GM10248 (cell line): ENCODE results near the gene PNLDC1.

Experiments
- CTCF ChIA-PET: fragments of 300-600 bp; sonication (Branson Sonifier 250); formaldehyde crosslinking; extraction: SDS; loops from one replicate; lab custom pipeline; 2021; ENCODE audit warnings: antibody characterized with exemption; lab: Yijun Ruan, JAX
- POLR2A ChIA-PET: fragments of 350-650 bp; sonication (Branson Sonifier 250); formaldehyde crosslinking; extraction: SDS; loops from one replicate; lab custom pipeline; 2020; ENCODE audit warnings: antibody characterized with exemption; lab: Yijun Ruan, JAX
- DNase-seq: peaks from one replicate; pipeline ENCODE4 v3.0.0; 2012; ENCODE audit errors: extremely low spot score
- CTCF ChIP-seq: IDR thresholded peaks from 2 replicates; pipeline ENCODE4 v1.5.1; 2012; ENCODE audit warnings: mild to moderate bottlenecking, low read depth; ENCODE audit errors: extremely low read depth, missing control alignments, control extremely low read depth

Gene PNLDC1

GRCh38 chr6:159852877-159853276 is 52.8 kb downstream of the PNLDC1 start:
- POLR2A ChIA-PET, result no interaction called here
- TF ChIP-seq CTCF, result peak; percentile 32
- CTCF ChIA-PET, result interaction anchor here (1.1 to 2.3 kb wide), 4 partner anchors 13 to 160 kb away, joined by 3 to 9 read pairs (median 6); partner anchors contain the start of gene SOD2
- no peak for DNase-seq

- POLR2A ChIA-PET, result interaction anchor here (0.6 kb wide), 1 partner anchor 149 kb away, joined by 4 read pairs; no protein-coding TSS in a partner anchor
- no peak for TF ChIP-seq CTCF
- CTCF ChIA-PET, result interaction anchor here (2.3 kb wide), 1 partner anchor 12 kb away, joined by 9 read pairs; no protein-coding TSS in a partner anchor
- no peak for DNase-seq
Measured at GRCh38 chr6:159853754-159854153, 53.7 kb downstream of the PNLDC1 start.

GRCh38 chr6:159854959-159855358 is 54.9 kb downstream of the PNLDC1 start:
- CTCF ChIA-PET, result interaction anchor here (1.3 kb wide), 1 partner anchor 89 kb away, joined by 3 read pairs; no protein-coding TSS in a partner anchor
- DNase-seq, result no peak
- TF ChIP-seq CTCF, result no peak
- POLR2A ChIA-PET, result no interaction called here

GRCh38 chr6:159858259-159858658 is 58.2 kb downstream of the PNLDC1 start:
- no peak for DNase-seq
- CTCF ChIA-PET, result interaction anchor here (1.6 kb wide), 1 partner anchor 12 kb away, joined by 4 read pairs; no protein-coding TSS in a partner anchor
- TF ChIP-seq CTCF, result no peak
- POLR2A ChIA-PET, result no interaction called here

GRCh38 chr6:159860482-159860881 is 60.4 kb downstream of the PNLDC1 start:
- POLR2A ChIA-PET, result no interaction called here
- no peak for TF ChIP-seq CTCF
- CTCF ChIA-PET, result interaction anchor here (1.0 kb wide), 1 partner anchor 9 kb away, joined by 3 read pairs; no protein-coding TSS in a partner anchor
- DNase-seq, result no peak

- ChIA-PET POLR2A (no interaction called here), CTCF (interaction anchor here (0.9 to 1.6 kb wide), 3 partner anchors 43 to 672 kb away, joined by 3 read pairs; no protein-coding TSS in a partner anchor)
- TF ChIP-seq CTCF, result no peak
- no peak for DNase-seq
Measured at GRCh38 chr6:159862103-159862502, 62.0 kb downstream of the PNLDC1 start.
